ENCODE data around the gene SUMO3.

The SUMO3 gene

DNA sequence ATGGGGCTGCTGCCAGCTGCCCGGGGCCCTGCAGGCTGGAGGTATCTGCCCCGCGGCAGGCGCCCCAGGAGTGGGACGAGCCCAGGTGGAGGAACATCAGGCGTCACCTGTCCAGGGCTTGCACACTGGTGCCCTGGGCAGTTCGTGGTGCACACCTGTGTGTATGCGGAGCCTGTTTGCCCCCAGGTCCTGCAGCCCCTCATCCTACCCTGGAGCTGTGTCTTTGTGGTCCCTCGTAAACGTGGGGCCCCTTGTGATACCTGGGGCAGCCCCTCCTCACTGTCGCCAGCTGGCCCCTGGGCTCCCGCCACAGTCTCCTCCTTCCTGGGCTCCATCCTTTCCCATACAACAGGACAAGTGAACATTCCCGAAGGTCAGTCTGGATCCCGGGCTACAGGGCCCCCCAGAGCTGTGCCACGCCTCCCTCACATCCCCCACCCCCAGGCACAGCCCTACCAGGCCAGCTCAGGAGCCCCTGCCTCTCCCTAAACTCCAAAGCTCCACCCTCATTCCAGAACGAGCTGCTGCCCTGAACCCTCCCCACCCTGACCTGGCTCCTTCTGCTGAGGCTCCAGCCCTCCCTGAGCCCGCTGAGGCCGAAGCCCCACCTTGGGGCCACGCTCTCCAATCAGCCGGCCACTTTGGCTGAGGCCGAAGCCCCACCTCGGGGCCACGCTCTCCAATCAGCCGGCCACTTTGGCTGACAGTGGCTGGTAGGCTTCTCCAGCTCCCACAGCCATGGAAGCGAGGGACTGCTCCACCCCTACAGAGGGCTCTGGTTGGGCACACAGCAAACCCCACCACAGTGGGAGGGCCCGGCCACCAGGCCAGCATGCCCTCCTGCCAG lies 58.9 kb downstream of the SUMO3 start:
- DNase-seq = no peak

DNA sequence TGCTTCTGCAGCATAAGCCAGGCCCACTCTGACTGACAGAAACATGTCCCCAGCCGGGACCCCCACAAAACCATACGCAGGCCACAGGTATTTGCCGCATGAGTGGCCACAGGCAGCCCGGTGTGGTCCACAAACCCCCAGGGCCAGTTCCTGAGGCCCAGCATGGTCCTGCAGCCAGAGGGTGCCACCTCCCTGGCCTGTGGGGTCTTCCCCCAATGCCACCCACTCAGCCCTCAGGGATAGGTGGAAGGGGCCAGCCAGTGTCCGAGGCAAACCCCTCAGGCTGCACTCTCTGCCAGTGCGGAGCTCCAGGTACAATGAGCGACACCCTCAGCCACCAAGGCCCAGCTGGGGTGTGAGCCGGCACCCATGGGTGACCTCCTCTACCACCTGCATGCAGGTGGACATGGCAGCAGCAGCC lies 59.7 kb downstream of the SUMO3 start:
- no peak for DNase-seq

GRCh38 chr21:44757731-44758130 lies 60.1 kb downstream of the SUMO3 start:
- DNase-seq = no peak

DNA sequence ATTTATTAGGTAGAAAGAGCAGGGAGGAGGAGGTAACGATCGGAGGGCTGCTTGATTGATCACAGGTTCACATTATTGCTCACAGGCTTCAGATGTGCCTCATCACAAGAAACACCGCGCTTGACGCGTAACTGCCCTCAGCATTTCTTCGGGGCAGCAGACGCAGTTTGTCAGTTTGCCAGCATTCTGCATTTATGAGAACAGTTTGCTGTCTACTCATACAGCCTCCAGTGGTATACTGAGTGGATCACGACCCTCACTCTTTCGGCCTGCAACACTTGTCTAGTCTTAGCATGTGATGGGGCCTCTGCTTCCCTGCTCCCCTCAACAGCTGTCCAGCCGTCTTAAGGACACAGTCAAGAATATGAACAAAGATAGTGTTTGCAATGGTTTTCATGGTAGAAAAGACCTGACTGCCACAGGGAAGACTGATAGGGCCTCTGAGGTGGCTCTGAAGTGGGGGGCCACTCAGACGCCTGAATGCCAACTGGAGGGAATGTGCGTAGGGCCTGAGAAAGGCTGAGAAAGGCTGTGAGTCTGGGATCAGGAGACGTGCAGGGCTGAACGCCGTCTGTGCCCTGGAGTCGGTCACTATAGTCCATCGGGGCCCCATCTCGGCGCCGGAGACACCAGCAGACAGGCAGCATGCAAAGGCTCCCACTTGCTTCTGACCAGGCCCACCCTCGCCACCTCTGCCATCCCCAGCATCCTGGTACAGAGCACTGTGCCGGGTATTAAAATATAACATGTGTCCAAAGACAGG lies 61.3 kb downstream of the SUMO3 start:
- no peak for DNase-seq
